Liver (tissue), 3 donors: Measurements from ENCODE around the gene DLX5.

ENCODE experiments used
- EGR1 ChIP-seq, 2 donors: IDR thresholded peaks; 2 replicates each; pipeline ENCODE4 v1.6.1; 2016 to 2018; ENCODE audit warnings: antibody characterized with exemption in 2 of 2, low read depth in 2 of 2
- GABPA ChIP-seq, 2 donors: IDR thresholded peaks in 1 of 2; conservative IDR thresholded peaks in 1 of 2; 2 replicates each; pipeline ENCODE4 v1.6.1; 2016; ENCODE audit warnings: antibody characterized with exemption in 2 of 2, mild to moderate bottlenecking in 1 of 2, moderate library complexity in 1 of 2
- JUND ChIP-seq, 2 donors: IDR thresholded peaks; 2 replicates each; pipeline ENCODE4 v1.6.1; 2016; ENCODE audit warnings: antibody characterized with exemption in 2 of 2
- RAD21 ChIP-seq, 2 donors: IDR thresholded peaks; 2 replicates each; pipeline ENCODE4 v1.6.1; 2016; ENCODE audit warnings: antibody characterized with exemption in 2 of 2, mild to moderate bottlenecking in 2 of 2
- SP1 ChIP-seq: IDR thresholded peaks from 2 replicates; pipeline ENCODE4 v1.6.1; 2018; ENCODE audit warnings: antibody characterized with exemption, mild to moderate bottlenecking
- TAF1 ChIP-seq: conservative IDR thresholded peaks from 2 replicates; pipeline ENCODE4 v1.6.1; 2016; ENCODE audit warnings: antibody characterized with exemption, mild to moderate bottlenecking
- YY1 ChIP-seq: IDR thresholded peaks from 2 replicates; pipeline ENCODE4 v1.6.1; 2016; ENCODE audit warnings: antibody characterized with exemption, mild to moderate bottlenecking
- TF ChIP-seq, protein P1 (sequence below): fragments of 150-350 bp; IDR thresholded peaks from 2 replicates; pipeline ENCODE4 v1.5.1; 2017; ENCODE audit warnings: improper control_type of control experiment, low read depth, low read length; ENCODE audit not compliant: missing input control
- TF ChIP-seq, protein P2 (sequence below): IDR thresholded peaks from 2 replicates; pipeline ENCODE4 v1.6.1; 2016; ENCODE audit warnings: antibody characterized with exemption, mild to moderate bottlenecking
- donor health status: healthy.
- donor health status: healthy.

DNA sequence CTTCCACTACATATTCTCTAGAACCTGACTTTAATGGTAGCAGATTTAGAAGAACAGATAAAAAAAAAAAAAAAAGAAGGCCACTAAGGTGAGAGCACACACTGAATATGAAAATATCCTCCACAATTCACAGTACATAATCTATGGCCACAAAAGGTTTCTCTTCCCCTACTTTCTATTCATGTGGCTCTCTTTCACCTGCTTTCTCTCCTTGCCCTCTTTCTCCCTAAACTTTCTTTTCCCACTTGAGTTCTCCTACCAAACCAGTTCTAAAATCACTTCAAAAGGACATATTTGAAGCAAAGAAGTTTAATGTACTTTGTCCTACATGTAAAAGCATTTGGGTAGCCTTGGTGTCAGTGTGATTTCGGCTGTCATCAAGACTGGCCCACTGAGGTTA is 37.7 kb downstream of the DLX5 start:
- TF ChIP-seq, protein P1, sequence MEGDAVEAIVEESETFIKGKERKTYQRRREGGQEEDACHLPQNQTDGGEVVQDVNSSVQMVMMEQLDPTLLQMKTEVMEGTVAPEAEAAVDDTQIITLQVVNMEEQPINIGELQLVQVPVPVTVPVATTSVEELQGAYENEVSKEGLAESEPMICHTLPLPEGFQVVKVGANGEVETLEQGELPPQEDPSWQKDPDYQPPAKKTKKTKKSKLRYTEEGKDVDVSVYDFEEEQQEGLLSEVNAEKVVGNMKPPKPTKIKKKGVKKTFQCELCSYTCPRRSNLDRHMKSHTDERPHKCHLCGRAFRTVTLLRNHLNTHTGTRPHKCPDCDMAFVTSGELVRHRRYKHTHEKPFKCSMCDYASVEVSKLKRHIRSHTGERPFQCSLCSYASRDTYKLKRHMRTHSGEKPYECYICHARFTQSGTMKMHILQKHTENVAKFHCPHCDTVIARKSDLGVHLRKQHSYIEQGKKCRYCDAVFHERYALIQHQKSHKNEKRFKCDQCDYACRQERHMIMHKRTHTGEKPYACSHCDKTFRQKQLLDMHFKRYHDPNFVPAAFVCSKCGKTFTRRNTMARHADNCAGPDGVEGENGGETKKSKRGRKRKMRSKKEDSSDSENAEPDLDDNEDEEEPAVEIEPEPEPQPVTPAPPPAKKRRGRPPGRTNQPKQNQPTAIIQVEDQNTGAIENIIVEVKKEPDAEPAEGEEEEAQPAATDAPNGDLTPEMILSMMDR, result no peak
- no peak for TF ChIP-seq TAF1
- TF ChIP-seq RAD21 (IDR thresholded peaks at IDR 0.05), result no peak
- no peak for TF ChIP-seq GABPA (IDR thresholded peaks at IDR 0.05 in 1 of 2, conservative IDR thresholded peaks at IDR 0.05 in 1 of 2)
- TF ChIP-seq, protein P2, sequence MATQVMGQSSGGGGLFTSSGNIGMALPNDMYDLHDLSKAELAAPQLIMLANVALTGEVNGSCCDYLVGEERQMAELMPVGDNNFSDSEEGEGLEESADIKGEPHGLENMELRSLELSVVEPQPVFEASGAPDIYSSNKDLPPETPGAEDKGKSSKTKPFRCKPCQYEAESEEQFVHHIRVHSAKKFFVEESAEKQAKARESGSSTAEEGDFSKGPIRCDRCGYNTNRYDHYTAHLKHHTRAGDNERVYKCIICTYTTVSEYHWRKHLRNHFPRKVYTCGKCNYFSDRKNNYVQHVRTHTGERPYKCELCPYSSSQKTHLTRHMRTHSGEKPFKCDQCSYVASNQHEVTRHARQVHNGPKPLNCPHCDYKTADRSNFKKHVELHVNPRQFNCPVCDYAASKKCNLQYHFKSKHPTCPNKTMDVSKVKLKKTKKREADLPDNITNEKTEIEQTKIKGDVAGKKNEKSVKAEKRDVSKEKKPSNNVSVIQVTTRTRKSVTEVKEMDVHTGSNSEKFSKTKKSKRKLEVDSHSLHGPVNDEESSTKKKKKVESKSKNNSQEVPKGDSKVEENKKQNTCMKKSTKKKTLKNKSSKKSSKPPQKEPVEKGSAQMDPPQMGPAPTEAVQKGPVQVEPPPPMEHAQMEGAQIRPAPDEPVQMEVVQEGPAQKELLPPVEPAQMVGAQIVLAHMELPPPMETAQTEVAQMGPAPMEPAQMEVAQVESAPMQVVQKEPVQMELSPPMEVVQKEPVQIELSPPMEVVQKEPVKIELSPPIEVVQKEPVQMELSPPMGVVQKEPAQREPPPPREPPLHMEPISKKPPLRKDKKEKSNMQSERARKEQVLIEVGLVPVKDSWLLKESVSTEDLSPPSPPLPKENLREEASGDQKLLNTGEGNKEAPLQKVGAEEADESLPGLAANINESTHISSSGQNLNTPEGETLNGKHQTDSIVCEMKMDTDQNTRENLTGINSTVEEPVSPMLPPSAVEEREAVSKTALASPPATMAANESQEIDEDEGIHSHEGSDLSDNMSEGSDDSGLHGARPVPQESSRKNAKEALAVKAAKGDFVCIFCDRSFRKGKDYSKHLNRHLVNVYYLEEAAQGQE, result no peak
- no peak for TF ChIP-seq SP1
- no peak for TF ChIP-seq YY1
- TF ChIP-seq JUND (IDR thresholded peaks at IDR 0.05), result no peak
- no peak for TF ChIP-seq EGR1 (IDR thresholded peaks at IDR 0.05; ENCODE audit: low read depth in 2 of 2)
